Activated gamma-delta T cell (primary cell): ENCODE measurements around the gene PPM1F.

Experiments
- DNase-seq: peaks from one replicate; lab custom pipeline; 2025; lab: John Stamatoyannopoulos, UW

Gene PPM1F

DNA sequence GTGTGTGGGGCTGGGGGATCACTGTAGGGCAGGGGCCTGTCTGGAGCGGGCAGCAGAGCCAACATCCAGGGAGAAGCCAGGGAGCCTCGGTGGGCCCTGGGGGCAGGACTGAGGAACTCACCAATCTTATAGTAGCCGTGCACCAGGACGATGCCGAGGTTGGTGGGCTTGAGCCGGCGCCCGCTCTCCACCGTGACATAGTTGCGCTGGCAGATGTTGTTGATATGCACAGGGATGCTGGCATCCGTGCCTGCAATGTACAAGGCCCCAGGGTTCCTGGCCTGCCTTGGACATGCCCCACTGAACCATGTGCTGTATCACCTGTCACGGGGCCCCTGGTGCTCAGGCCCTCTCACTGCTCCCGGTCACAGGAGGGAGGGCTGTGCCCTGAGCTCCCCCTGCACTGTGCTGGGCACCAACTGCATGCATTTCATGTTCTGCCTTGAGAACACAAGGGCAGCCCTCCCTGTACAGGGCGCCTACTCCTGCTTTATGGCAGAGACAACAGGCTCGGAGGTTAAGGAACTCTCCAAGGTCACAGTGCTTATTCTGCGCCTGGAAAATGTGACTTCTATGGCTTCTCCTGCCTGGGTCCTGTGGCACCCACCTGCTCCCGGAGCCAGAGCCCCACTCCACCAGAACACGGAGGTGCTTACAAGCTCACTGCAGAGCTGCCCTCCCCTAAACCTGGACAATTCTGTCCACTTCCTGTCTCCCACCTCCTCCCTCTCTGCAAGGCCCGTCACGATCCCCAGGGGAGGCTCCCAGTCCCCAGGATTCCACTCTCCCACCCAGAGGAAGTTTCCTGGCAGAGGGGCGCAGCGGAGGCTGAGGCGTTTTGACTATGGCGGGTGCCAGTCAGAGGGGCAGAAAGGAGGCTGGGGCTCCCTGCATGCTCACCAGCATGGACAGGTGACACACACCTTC lies 7.8 kb upstream of the PPM1F start:
- DNase-seq = no peak

DNA sequence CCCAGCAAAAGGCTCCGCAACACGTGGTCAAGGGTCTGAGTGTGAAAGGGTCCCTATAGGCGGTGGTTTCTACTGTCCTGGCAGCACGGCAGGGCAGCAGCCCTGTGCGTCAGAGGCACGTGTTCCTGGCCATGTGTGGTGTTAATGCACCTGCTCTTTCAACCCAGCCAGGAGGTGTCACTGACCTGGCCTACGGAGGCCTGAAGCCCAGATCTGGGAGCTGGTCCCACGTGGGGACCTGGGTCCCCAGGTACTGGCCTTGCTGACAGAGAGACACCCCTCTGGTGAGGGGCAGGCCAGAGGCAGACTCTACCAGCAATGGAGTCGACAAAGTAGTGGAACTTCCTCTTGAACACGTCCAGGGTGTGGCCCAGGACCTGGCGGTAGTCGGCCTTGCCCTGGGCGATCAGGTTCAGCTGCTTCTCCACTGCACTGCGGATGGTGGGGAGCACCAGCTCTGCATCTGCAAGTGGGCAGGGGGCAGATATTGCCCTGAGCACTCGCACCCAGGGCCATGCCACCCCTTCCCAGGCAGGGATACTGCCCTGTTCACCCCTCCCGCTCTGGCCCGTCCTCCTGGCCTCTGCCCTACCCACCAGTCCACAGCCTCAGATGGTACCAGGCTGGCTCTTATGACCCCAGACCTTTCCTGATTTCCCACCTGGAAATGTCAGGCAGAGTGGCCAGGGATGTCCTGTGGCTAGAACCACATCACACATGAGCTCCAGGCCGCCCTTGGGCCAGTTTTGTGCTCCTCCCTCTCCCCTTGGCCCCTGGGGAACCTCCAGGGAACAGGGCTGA lies 6.8 kb upstream of the PPM1F start:
- DNase-seq = no peak

DNA sequence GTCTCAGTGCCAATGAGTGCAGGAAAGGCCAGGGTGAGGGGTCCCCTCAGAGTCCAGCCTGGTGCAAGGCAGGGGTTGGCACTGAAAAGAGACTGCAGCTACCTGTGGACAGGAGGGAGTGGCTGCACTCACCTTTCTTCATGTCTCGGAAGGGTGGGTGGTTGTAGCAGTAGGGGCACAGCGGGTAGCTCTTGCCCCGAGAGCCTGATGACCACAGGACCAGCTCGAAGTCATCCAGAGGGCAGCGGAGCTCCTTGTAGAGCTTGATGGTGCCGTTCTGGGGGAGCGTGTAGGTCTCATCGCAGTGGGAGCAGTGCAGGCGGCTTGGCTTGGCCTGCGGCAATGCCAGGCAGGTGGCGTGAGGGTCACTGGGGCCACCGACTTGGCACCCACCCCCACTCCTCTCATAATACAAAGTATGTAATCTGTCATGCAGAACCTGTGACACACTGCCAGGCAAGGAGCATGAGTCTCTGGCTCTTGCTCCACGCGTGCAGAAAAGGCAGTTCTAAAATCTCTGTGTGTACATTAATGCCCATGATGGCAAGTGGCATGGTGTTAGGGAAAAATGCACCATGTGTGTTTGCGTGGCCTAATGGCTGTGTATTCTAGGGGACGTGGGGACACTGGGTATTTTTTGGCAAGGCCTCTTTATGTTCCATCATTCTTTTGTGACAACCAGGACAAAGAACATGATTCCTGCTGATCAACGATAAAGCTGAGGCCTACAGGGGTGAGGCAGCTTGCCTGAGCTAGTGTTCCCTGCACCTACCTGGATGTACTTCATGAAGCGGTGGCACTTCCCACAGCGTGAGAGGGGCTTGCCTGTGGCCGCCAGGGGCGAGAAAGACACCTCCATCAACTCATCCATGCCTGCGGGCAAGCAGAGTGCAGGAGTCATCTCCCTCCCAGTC lies 6.0 kb upstream of the PPM1F start:
- no peak for DNase-seq

DNA sequence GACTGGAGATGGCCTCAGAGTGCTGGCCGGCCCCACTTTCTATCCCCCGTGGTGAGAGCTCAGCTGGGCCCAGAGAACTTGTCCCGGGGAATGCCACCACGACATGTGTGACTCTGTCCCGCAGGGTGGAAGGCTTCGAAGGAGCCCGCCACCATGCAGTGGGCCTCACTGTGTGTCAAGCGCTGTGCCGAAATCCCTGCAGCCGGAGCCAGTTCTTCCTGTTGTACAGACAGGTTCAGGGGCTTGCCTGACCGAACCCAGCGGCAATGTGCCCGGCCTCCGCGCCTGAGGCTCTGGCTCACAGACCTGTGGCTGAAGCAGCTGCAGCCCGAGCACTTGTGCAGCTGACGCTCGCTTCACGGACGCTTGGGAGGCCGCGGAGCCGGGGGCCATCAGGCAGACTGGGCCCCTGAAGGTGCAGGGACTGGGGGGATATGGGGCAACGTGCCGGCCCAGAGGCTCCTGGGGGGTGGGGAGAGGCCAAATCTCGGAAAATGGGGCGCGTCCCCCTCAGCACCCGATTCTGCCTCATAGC lies 650 bp downstream of the PPM1F start:
- DNase-seq = no peak

- DNase-seq = no peak
Measured at GRCh38 chr22:21951062-21951461, 1.6 kb downstream of the PPM1F start.

DNA sequence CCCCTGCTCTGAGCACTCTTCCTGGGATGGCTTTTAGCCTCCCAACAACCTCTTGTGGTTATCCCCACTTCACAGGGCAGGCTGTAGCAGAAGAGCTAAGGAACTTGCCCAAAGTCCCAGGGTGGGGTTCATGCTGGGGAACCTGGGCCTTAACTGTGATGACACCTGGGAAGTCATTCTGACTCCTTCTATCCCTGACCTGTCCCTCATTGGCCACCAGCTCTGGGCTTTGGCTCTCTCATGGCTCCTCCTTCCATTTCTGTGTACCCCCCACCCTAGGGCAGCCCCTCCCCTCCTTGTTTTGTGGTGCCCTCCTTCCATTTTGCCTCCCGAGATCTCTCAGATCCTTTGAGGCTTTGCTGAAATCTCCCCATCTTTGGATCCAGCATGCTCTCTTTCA lies 2.7 kb downstream of the PPM1F start:
- DNase-seq = no peak

DNA sequence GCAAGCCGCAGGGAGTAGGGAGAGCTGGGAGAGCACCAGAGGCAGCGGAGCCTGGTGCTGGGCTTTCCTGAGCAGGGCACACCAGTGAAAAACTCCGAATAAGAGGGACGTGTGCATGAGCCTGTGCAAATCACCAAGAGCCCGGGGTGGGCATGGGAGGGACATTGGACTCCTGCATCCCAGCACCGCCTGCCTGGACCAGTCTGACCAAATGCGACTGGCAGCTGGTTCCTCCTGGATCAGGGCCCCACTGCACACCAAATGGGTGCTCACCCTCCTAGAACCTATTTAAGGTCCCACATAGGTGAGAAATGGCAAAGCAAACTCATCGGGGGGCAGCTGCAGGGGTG lies 3.1 kb downstream of the PPM1F start:
- DNase-seq = no peak

- DNase-seq = no peak
Measured at GRCh38 chr22:21948824-21949568, 3.7 kb downstream of the PPM1F start.

GRCh38 chr22:21948390-21948789 lies 4.3 kb downstream of the PPM1F start:
- no peak for DNase-seq

DNA sequence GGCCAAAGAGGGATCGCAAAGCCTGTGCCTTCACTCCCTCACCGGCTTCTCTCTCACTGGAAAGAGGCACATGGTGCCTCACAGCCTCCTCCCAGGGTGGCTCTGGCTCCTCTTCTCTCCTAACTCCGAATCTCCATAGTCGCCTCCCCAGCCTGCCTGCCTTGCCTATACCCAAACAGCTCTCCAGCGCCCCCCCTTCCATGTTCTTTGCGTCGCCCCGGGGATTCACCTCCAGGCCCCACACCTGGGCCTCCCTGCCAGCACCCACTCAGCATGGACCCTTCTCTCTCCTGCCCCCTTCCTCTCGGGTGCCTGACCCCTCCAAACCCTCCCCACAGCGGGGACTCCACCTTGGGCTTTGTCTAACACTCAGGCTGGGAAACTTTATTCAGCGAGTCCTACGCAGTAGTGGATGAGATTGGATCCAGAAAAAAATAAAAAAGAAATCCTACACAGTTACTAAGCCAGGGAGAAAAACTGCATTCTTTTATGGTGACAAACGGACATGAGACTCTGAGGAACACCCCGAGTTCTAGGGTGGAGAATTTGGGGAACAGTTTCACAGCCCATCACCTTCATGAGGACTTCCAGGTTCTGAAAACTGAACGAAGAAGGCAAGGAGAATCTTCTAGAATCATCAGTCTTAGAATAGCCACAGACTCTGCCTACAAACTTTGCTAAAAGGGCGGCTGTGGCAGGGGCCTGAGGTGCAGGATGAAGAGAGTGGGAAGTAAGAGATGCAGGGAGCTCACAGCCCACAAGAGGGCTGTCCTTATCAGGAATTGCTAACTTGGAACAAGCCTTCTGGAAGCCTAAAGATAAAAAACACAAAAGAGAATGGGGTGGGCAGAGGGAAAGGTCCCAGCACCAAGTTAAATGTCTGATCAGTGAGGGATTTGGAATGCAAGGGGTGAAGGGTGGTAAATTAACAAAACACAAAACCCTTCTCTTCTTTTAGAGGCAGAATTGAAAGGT lies 5.3 kb downstream of the PPM1F start:
- DNase-seq = no peak

DNA sequence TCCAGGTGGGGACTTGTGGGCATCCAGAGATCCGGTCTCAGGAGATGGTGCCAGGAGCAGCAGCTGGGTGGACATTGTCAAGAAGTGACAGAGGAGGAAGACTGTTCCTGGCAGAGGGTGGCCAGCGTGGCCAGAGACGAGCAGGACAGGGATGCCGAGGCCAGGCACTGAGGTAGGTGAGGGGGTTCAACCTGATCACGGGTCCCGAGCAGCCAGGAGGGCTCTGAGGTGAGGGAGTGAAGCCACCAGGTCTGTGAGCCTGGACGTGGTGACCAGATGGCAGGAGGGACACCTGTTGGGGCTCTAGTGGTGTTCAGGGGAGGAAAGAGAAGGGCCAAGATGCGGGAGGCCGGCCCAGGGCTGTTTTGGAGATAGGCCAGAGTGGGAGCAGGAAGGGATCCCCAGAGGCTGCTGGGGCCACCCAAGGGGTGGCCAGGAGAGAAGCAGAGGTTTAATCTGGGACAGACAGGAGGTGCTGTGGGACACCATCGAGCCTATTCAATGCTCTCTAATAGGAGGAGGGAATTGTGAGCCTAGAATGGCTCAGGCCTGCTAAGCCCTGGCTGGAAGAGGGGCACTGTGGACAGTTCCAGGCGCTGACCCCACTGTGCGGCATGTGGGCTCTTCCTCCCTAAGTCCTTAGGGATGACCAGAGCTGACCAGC lies 6.3 kb downstream of the PPM1F start:
- DNase-seq = no peak

- DNase-seq = no peak
Measured at GRCh38 chr22:21945453-21946261, 7.0 kb downstream of the PPM1F start.

DNA sequence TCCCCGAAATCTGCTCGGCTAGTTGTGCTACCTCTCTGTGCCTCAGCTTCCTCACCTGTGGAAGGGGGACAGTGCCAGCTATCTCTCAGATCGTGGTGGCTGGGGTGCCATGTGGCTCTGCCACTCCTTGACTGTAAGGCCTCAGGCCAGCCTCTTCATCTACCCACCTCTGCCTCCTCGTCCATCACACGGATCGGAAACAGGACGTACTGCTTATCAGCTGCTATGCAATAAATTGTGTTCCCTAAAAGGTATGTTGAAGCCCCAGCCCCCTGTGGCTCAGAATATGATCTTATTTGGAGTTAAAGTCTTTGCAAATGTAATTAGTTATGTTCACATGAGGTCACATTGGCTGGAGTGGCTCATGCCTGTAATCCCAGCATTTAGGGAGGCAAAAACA lies 7.8 kb downstream of the PPM1F start:
- no peak for DNase-seq

- DNase-seq = no peak
Measured at GRCh38 chr22:21943571-21944448, 8.8 kb downstream of the PPM1F start.

DNA sequence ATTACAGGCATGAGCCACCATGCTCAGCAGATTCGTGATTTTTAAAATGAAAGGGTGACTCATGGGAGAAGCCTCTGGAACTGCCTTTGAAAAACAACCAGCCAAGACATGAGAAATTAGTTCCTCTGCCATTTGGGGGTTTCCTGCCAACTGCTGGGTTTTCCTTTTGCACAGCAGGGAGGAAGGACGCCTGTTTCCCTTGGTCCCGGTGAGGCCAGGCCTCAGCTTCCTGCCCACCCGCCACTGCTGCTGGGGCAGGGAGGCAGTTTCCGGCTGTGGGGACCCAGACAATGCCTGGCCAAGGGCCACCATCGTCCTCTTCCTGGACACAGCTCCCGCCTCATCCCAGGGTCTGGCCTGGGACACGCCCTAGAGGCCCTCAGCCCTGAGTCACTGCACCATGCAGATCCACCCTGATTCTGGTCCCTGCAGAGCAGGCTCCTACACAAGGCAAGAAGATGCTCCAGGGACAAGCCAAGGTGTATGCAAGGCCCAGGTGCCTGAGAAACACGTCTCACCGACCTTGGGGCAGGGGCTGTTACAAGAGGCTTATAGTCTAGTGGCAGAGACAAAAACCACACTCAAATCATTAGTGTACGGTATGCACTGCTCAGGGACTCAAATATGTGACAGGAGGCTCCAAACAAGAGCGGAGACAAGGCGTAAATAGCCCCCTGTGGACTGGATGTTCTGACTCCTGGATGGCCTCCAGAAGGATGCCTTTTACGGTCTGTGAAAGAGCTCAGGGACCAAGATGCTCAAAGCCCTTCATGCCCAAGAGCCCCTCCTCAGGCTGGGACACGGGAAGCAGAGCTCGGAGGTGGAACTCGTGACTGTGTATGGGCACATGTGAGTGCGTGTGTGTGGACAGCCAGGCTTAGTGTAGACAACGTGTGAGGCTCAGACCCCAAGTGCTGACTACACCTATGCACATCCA lies 10.0 kb downstream of the PPM1F start:
- DNase-seq = no peak

GRCh38 chr22:21941921-21942320 lies 10.7 kb downstream of the PPM1F start:
- DNase-seq = no peak
